GM12878 (cell line): Measurements from ENCODE around the gene RAB29. TPM values are rescaled to one million over a fixed set of nuclear protein-coding genes. Genes with fewer than 3 reads are reported as not detected.

Experiments used
- ATAC-seq: fragments of 200-7000 bp; cut with Tn5 transposase; 3 replicates; pipeline ENCODE4 v1.9.1; 2020; ENCODE audit warnings: mild to moderate bottlenecking, moderate library complexity
- BruUV-seq: library from RNA; stranded (reverse); fragments of 400-500 nt; replicated peaks from 2 replicates; lab custom pipeline; 2021; lab: Mats Ljungman, UMichigan
- CTCF ChIA-PET: fragments of 300-600 bp; sonication (Branson Sonifier 250); formaldehyde crosslinking; extraction: SDS; loops from one replicate; lab custom pipeline; 2021; ENCODE audit warnings: inconsistent platforms; lab: Yijun Ruan, JAX
- POLR2A ChIA-PET: fragments of 350-600 bp; formaldehyde crosslinking; extraction: SDS; loops from one replicate; lab custom pipeline; 2021; ENCODE audit warnings: inconsistent platforms; lab: Charles Lee
- RAD21 ChIA-PET: fragments of 300-600 bp; sonication (Branson Sonifier 250); formaldehyde crosslinking; loops from one replicate; lab custom pipeline; 2023; ENCODE audit warnings: antibody characterized with exemption; ENCODE audit not compliant: unreplicated experiment; lab: Charles Lee
- SMC1A ChIA-PET: fragments of 300-600 bp; sonication (Branson Sonifier 250); formaldehyde crosslinking; loops from one replicate; lab custom pipeline; 2023; ENCODE audit not compliant: unreplicated experiment, uncharacterized antibody; lab: Charles Lee
- DNase-seq: peaks from one replicate; pipeline ENCODE4 v3.0.0-alpha.2; 2011; ENCODE audit warnings: low read depth, low spot score
- FAIRE-seq: peaks from 3 replicates; lab custom pipeline; 2011; peaks lifted over from hg19 to GRCh38; lab: Jason Lieb, UNC
- H2AFZ ChIP-seq: 2 replicates; pipeline ENCODE4 v1.6.0; 2011; ENCODE audit warnings: low read depth, low read length, control low read depth; ENCODE audit not compliant: control insufficient read depth
- H3K27ac ChIP-seq: 2 replicates; pipeline ENCODE4 v1.5.1; 2011; ENCODE audit warnings: control low read depth; ENCODE audit not compliant: control insufficient read depth, insufficient read depth
- H3K27me3 ChIP-seq, 2 experiments: replicated peaks in 1 of 2; 2 replicates each; pipeline versions ENCODE4 v1.6.0 to v1.6.1; 2011; ENCODE audit warnings: low read length in 1 of 2; ENCODE audit not compliant: control insufficient read depth in 2 of 2, insufficient read depth in 2 of 2
- H3K36me3 ChIP-seq, 2 experiments: 2 replicates each; pipeline ENCODE4 v1.5.1; 2011; ENCODE audit warnings: low read length in 1 of 2; ENCODE audit not compliant: control insufficient read depth in 2 of 2, insufficient read depth in 2 of 2
- H3K4me1 ChIP-seq: 2 replicates; pipeline ENCODE4 v1.6.1; 2011; ENCODE audit warnings: mild to moderate bottlenecking, low read length, moderate library complexity, mixed read lengths; ENCODE audit not compliant: control insufficient read depth, insufficient read depth
- H3K4me2 ChIP-seq: 2 replicates; pipeline ENCODE4 v1.6.0; 2011; ENCODE audit warnings: control low read depth; ENCODE audit not compliant: control insufficient read depth, insufficient read depth
- H3K4me3 ChIP-seq: fragments of 200-600 bp; sonication (generic); 2 replicates; pipeline ENCODE4 v1.5.1; 2016
- H3K79me2 ChIP-seq: 2 replicates; pipeline ENCODE4 v1.6.0; 2011; ENCODE audit warnings: low read length; ENCODE audit not compliant: control insufficient read depth, insufficient read depth
- H3K9ac ChIP-seq: 2 replicates; pipeline ENCODE4 v1.8.0; 2011; ENCODE audit warnings: low read length, control low read depth, mixed read lengths; ENCODE audit not compliant: control insufficient read depth, insufficient read depth
- H3K9me3 ChIP-seq: replicated peaks from 3 replicates; pipeline ENCODE4 v1.5.1; 2011; ENCODE audit warnings: mild to moderate bottlenecking, low read length; ENCODE audit not compliant: control insufficient read depth, insufficient read depth
- H4K20me1 ChIP-seq: 2 replicates; pipeline ENCODE4 v1.6.0; 2011; ENCODE audit not compliant: control insufficient read depth, insufficient read depth
- BCL11A ChIP-seq: IDR thresholded peaks from 2 replicates; pipeline ENCODE4 v1.6.1; 2011; ENCODE audit warnings: low read depth, low read length
- BHLHE40 ChIP-seq, 2 experiments: fragments of 450-650 bp in 1 of 2; IDR thresholded peaks; 2 replicates each; pipeline ENCODE4 v1.6.1; 2011 to 2017; ENCODE audit warnings: low read depth in 2 of 2, borderline replicate concordance in 1 of 2, improper control_type of control experiment in 1 of 2, low read length in 1 of 2, mild to moderate bottlenecking in 1 of 2
- CBX3 ChIP-seq: fragments of 200-600 bp; sonication (generic); IDR thresholded peaks from 2 replicates; pipeline ENCODE4 v1.6.1; 2016; ENCODE audit warnings: low read depth, borderline replicate concordance
- DPF2 ChIP-seq: fragments of 450-650 bp; IDR thresholded peaks from 2 replicates; pipeline ENCODE4 v1.6.1; 2017; ENCODE audit warnings: mild to moderate bottlenecking
- HDAC6 ChIP-seq: fragments of 200-600 bp; sonication (generic); IDR thresholded peaks from one replicate; pipeline ENCODE4 v1.8.0; 2017; ENCODE audit warnings: antibody characterized with exemption; ENCODE audit not compliant: unreplicated experiment
- NRF1 ChIP-seq: conservative IDR thresholded peaks from 2 replicates; pipeline ENCODE4 v1.6.1; 2011; ENCODE audit warnings: mild to moderate bottlenecking, low read depth, low read length, improper control_type of control experiment
- PAX8 ChIP-seq: fragments of 450-650 bp; IDR thresholded peaks from 2 replicates; pipeline ENCODE4 v1.6.1; 2017; ENCODE audit warnings: mild to moderate bottlenecking, moderate library complexity
- RAD21 ChIP-seq: IDR thresholded peaks from 2 replicates; pipeline ENCODE4 v1.6.1; 2011; ENCODE audit warnings: mild to moderate bottlenecking, low read depth, low read length, moderate library complexity; ENCODE audit not compliant: insufficient read depth
- RUNX3 ChIP-seq: IDR thresholded peaks from 2 replicates; pipeline ENCODE4 v1.6.1; 2012; ENCODE audit warnings: low read length, inconsistent platforms
- ZSCAN29 ChIP-seq: fragments of 450-650 bp; IDR thresholded peaks from 2 replicates; pipeline ENCODE4 v1.6.1; 2017; ENCODE audit warnings: mild to moderate bottlenecking, moderate library complexity
- WGBS: methylation state at CpG from one replicate; pipeline ENCODE4 v1.1.6; 2016; ENCODE audit warnings: low lambda C conversion rate; ENCODE audit not compliant: insufficient replicate concordance, insufficient coverage; ENCODE audit errors: missing lambda C conversion rate; 5-methylcytosine and 5-hydroxymethylcytosine counted together
- in situ Hi-C: fragments of 300-500 bp; cut with MboI; formaldehyde crosslinking; loops from 9 replicates; pipeline ENCODE4 v1.14.3; 2018; ENCODE audit warnings: mixed read lengths
- intact Hi-C: fragments of 100-400 bp; cut with micrococcal nuclease; formaldehyde crosslinking; loops from one replicate; pipeline ENCODE4 v1.14.2; 2022; ENCODE audit not compliant: unreplicated experiment
- polyA plus RNA-seq, 11 experiments: library from polyadenylated mRNA; depleted of rRNA in 4 of 11; unstranded in 6 of 11; stranded (reverse) in 5 of 11; fragments of >200 nt; fragmentation: Nextera tagmentation in 4 of 11; fragmentation: Illumina TruSeq in 1 of 11; extraction: Ambion mirVana in 4 of 11; extraction: Trizol in 1 of 11; gene quantifications; 1 replicate in 1 of 11; 2 replicates in 10 of 11; pipeline versions ENCODE4 v1.2.1 to v1.2.3, GENCODE V29; 2011 to 2016; ENCODE audit warnings: inconsistent platforms in 2 of 11, missing spikeins in 2 of 11, low read depth in 1 of 11
- total RNA-seq, 4 experiments: library from RNA; depleted of rRNA in 3 of 4; stranded (reverse); fragments of >200 nt in 3 of 4; fragmentation: Illumina TruSeq in 1 of 4; extraction: Trizol in 1 of 4; gene quantifications; 2 replicates each; pipeline versions ENCODE4 v1.2.1 to v1.2.3, GENCODE V29; 2013 to 2021
- TF ChIP-seq, protein P1 (sequence below): fragments of 450-650 bp; IDR thresholded peaks from 2 replicates; pipeline ENCODE4 v1.6.1; 2018; ENCODE audit warnings: borderline replicate concordance, mild to moderate bottlenecking; ENCODE audit not compliant: partially characterized antibody
- TF ChIP-seq, protein P2 (sequence below): IDR thresholded peaks from 2 replicates; pipeline ENCODE4 v1.6.1; 2012; ENCODE audit warnings: mild to moderate bottlenecking, low read depth, low read length

The RAB29 gene
- total and polyA plus RNA-seq, 10 of the 15 experiments (the other 5 are each of a cell fraction or from before 2014, with no cell fraction given), result 11.7 to 74.5 (median 15.0) TPM

DNA sequence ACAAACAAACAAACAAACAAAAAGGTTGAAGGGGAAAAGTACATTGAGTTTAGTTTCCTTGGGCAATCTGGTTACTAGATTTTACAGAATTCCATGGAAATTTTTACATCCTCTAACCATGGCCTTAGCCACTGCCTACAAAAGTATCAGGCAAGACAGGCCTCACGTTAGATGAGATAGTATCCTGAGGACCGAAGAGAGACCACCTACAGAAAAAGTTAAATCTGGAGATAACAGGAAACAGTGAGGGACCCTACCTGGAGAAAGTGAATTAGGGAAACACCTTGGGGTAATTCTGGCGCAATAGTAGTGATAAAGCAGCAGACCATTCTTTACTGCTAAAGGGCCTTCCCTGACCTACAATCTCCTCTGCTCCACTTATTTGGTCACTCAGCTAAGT lies 8.7 kb downstream of the RAB29 start:
- no peak for TF ChIP-seq CBX3
- no peak for TF ChIP-seq ZSCAN29
- no peak for TF ChIP-seq PAX8
- no peak for TF ChIP-seq BHLHE40 (IDR thresholded peaks at IDR 0.05; ENCODE audit: borderline replicate concordance in 1 of 2, low read depth in 2 of 2, low read length in 1 of 2)
- no peak for TF ChIP-seq HDAC6
- no peak for TF ChIP-seq RUNX3
- Histone ChIP-seq H3K4me1 (peaks cover 7% of the 10 kb centered on the region; the same call in 1 of the 2 replicates), H3K27me3 (no peaks in the 10 kb centered on the region), H4K20me1 (no peaks in the 10 kb centered on the region), H3K4me3 (no peak overlapping the region), H3K4me2 (no peak overlapping the region), H3K36me3 (no peaks in the 10 kb centered on the region; a peak in 1 of 4 replicates), H3K27ac (no peak overlapping the region), H3K79me2 (no peaks in the 10 kb centered on the region), H2AFZ (no peak overlapping the region), H3K9ac (no peak overlapping the region), H3K9me3 (no peaks in the 10 kb centered on the region)
- no peak for DNase-seq
- ChIA-PET CTCF (no interaction called here), POLR2A (interaction anchor here (1.0 kb wide), 1 partner anchor 173 kb away, joined by 3 read pairs; no protein-coding TSS in a partner anchor), RAD21 (no interaction called here), SMC1A (interaction anchor here (1.0 kb wide), 1 partner anchor 13 kb away, joined by 3 read pairs; no protein-coding TSS in a partner anchor)
- BruUV-seq, result no TSS peak
- in situ Hi-C loops, result no loop called here
- intact Hi-C loops, result no loop called here
- no peak for FAIRE-seq
- ATAC-seq, result no peak
- WGBS, result 66% methylated on average over 3 of the region's 3 CpGs

DNA sequence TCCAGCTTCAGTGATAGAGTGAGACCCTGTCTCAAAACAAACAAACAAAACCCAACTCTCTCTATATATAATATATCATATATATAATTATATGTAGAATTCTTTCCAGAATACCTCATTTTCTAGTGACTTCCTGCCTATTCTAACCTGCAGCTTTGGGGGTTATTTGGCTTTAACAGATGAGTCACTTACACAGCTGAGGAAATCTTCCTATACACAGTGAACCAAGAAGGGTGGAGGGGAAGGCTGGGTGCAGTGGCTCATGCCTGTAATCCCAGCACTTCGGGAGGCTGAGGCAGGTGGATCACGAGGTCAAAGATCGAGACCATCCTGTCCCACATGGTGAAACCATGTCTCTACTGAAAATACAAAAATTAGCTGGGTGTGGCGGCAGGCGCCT lies 9.2 kb downstream of the RAB29 start:
- Histone ChIP-seq H3K9me3 (no peaks in the 10 kb centered on the region), H3K4me2 (no peak overlapping the region), H3K36me3 (no peaks in the 10 kb centered on the region; a peak in 1 of 4 replicates), H3K9ac (no peak overlapping the region), H3K4me3 (no peak overlapping the region), H4K20me1 (no peaks in the 10 kb centered on the region), H3K27me3 (no peaks in the 10 kb centered on the region), H2AFZ (no peak overlapping the region), H3K27ac (no peak overlapping the region), H3K4me1 (peaks cover 4% of the 10 kb centered on the region; the same call in 1 of the 2 replicates), H3K79me2 (no peaks in the 10 kb centered on the region)
- in situ Hi-C loops (no loop called here), intact Hi-C loops (no loop called here)
- SMC1A ChIA-PET, result interaction anchor here (1.0 to 1.6 kb wide), 3 partner anchors 10 to 55 kb away, joined by 3 to 6 read pairs (median 4); no protein-coding TSS in a partner anchor
- FAIRE-seq (no peak), DNase-seq (no peak), ATAC-seq (no peak)
- 64% methylated on average over 5 of the region's 5 CpGs for WGBS
- CTCF ChIA-PET, result interaction anchor here (0.5 to 1.4 kb wide), 4 partner anchors 10 to 38 kb away, joined by 3 to 5 read pairs (median 4); no protein-coding TSS in a partner anchor
- POLR2A ChIA-PET, result no interaction called here
- BruUV-seq, result no TSS peak
- RAD21 ChIA-PET, result no interaction called here
- TF ChIP-seq DPF2, result no peak
- TF ChIP-seq, protein P1, sequence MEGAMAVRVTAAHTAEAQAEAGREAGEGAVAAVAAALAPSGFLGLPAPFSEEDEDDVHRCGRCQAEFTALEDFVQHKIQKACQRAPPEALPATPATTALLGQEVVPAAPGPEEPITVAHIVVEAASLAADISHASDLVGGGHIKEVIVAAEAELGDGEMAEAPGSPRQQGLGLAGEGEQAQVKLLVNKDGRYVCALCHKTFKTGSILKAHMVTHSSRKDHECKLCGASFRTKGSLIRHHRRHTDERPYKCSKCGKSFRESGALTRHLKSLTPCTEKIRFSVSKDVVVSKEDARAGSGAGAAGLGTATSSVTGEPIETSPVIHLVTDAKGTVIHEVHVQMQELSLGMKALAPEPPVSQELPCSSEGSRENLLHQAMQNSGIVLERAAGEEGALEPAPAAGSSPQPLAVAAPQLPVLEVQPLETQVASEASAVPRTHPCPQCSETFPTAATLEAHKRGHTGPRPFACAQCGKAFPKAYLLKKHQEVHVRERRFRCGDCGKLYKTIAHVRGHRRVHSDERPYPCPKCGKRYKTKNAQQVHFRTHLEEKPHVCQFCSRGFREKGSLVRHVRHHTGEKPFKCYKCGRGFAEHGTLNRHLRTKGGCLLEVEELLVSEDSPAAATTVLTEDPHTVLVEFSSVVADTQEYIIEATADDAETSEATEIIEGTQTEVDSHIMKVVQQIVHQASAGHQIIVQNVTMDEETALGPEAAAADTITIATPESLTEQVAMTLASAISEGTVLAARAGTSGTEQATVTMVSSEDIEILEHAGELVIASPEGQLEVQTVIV, result no peak
- TF ChIP-seq RAD21, result no peak
- TF ChIP-seq, protein P2, sequence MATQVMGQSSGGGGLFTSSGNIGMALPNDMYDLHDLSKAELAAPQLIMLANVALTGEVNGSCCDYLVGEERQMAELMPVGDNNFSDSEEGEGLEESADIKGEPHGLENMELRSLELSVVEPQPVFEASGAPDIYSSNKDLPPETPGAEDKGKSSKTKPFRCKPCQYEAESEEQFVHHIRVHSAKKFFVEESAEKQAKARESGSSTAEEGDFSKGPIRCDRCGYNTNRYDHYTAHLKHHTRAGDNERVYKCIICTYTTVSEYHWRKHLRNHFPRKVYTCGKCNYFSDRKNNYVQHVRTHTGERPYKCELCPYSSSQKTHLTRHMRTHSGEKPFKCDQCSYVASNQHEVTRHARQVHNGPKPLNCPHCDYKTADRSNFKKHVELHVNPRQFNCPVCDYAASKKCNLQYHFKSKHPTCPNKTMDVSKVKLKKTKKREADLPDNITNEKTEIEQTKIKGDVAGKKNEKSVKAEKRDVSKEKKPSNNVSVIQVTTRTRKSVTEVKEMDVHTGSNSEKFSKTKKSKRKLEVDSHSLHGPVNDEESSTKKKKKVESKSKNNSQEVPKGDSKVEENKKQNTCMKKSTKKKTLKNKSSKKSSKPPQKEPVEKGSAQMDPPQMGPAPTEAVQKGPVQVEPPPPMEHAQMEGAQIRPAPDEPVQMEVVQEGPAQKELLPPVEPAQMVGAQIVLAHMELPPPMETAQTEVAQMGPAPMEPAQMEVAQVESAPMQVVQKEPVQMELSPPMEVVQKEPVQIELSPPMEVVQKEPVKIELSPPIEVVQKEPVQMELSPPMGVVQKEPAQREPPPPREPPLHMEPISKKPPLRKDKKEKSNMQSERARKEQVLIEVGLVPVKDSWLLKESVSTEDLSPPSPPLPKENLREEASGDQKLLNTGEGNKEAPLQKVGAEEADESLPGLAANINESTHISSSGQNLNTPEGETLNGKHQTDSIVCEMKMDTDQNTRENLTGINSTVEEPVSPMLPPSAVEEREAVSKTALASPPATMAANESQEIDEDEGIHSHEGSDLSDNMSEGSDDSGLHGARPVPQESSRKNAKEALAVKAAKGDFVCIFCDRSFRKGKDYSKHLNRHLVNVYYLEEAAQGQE, result no peak
- TF ChIP-seq BCL11A, result no peak
- no peak for TF ChIP-seq NRF1
